Activated T-cell treated with anti-CD3 and anti-CD28 coated beads, Interleukin-2, amount 50 U/mL, for 1 hour (primary cell): ENCODE data around the gene BACH2.
"Not testable (repeated sequence)": the region's sequence is repeated elsewhere in the genome, so short reads cannot be mapped to it uniquely, and the experiment has no call there.

Experiments
- DNase-seq: peaks from one replicate; pipeline ENCODE4 v3.0.0-alpha.2; 2020

The BACH2 gene

DNA sequence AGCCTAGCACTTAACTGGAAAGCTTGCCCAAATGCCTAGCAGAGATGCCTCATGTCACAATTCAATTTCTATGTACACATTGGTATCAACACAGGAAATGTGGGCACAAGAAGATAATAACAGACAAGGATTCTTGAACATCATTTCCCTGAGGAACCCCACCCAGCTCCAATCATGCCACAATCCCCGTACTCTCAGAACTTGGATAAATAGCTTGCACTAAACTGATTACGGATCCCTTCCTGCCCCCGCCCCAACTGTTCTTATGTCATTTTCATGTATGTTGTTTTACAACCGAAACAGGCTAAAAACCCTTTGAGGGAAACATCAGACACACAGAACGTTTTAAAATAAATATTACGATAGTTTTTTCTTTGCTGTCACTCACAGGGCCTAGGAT is 87.1 kb downstream of the BACH2 start:
- DNase-seq, result no peak

DNA sequence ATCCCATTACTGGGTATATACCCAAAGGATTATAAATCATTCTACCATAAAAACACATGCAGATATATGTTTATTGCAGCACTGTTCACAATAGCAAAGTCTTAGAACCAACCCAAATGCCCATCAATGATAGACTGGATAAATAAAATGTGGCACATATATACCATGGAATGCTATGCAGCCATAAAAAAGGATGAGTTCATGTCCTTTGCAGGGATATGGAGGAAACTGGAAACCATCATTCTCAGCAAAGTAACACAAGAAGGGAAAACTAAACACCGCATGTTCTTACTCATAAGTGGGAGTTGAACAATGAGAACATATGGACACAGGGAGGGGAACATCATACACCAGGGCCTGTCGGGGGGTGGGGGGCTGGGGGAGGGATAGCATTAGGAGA is 88.0 kb downstream of the BACH2 start:
- not testable (repeated sequence) for DNase-seq

DNA sequence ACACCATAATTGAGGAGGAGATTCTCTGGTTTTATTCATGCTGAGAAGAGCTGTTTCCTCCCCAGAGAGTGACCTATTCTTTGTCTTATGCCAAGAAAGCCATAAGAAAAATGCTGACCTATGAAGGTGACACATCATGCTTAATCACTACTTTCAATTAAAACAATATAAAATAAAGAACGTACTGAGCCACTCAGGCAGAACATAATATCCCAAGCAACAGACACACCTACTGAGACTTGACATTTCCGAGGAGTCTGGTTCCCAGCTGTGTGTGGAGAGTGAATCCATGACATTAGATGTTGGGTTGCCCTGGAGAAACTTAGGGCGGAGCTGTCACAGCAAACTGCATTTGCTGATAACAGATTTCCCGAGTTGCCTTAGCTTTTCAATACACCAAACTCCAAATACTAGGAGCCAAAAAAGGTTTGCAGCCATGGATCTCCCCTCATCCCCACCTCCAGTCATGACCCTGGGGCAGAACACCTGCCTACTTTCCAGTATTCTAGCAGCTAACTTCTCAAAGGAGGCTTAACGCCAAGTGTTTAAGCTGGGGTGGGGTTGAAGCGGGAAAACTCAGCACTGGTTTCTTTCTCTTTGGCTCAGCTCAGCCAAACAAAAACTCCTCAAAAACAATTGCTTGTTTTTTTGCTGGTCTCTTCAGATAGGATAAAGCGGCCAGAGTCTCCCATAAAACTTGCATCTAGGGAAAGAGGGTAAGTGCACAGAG is 92.2 kb downstream of the BACH2 start:
- no peak for DNase-seq

DNA sequence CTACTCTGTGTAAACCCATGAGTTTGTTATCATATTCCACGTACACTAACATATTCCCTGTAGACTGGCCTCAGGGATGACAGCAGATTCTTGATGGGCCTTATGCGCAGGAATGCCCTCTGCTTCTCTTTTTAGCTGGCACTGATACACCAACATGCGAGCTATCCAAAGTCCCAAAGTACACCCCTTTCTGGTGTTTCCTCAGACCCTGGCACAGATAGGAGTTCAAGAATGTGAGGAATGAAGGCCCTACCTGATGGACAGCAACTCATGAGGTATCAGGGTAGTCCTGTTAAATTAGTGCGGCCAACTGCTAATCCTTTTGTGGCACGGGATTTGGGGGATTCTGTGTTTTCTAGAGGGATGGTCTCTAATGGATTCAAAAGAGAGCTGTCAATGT is 93.0 kb downstream of the BACH2 start:
- DNase-seq, result no peak

DNA sequence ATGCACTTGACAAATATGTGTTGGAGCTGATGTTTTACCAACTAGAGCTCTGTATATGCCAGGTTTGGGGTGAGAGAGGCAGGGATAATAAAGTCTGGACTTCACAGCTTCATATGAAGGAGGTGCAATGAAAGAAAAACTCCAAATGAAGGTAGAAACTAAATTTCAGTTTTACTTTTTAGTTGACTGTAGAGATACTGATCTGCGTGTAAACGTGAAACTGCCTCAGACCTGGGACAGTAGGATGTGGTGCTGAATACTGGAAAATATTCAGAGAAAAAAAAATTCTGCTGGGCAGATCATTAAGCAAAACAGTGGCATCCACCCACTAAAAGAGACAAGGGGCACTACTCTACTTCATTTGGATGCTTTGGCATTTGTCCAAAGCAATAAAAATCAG is 94.5 kb downstream of the BACH2 start:
- no peak for DNase-seq

DNA sequence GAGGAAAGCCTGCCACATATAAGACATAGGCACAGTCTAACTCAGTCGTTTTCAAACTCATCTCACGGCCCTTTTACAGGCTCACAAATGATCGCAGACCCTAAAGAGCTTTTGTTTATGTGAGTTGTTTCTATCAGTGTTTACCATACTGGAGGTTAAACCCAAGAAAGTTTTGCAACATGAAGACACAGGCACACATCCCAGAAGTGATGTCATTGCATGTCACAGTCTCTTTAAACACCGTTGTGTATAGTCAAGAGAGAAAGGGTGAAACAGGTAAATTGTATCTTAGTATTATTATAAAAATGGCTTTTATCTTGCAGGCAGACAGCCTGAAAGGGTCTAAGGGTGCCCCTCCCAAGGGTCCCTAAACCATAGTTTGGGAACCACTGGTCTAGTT is 96.7 kb downstream of the BACH2 start:
- DNase-seq, result no peak

DNA sequence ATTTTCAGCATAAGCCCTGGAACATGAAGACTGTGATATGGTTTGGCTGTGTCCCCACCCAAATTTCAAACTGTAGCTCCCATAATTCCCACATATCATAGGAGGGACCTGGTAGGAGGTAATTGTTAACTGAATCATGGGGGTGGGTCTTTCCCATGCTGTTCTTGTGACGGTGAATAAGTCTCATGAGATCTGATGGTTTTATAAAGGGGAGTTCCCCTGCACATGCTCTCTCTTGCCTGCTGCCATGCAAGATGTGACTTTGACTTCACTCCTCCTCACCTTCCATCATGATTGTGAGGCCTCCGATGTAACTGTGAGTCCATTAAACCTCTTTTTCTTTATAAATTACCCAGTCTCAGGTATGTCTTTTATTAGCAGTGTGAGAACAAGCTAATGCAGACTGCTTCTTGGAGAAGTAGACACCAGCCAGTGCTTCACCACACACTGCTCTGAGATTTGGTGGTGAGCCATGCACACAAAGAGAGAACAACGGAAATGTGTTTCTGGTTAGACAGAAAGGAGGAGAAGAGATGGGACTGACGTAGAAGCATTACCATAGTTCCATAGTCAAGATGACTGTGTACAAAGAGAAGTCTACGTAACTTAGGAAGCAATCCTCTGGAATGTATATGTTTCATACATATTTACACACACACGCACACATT is 97.8 kb downstream of the BACH2 start:
- no peak for DNase-seq

DNA sequence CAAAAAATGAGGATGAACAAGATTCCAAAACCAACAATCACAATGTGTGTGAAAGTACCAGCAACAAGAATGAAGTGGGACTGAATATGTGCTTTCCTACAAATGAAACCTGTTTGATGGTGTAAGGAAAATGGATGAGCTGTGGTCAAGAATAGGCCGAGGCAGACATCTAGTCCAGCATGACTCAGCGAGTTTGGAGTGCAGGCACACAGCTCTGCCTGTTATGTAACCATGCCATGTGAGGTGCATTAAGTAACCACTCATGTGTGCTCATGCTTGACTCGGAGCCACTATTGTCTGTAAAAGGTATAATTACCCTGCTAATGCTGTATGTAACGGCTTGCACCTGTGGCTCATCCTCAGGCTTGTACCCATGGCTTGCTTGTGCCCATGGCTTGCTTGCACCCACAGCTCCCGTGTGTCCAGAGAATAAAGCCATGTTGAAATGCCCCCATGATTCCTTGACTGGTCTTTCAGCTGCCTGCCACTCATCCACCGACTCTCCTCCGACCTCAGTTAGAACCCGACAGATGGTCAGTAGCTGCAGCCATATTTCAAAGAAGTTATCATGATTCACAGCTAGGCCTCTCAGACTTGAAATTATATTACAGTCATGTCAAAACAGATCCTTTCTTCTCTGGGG is 98.7 kb downstream of the BACH2 start:
- DNase-seq, result no peak

DNA sequence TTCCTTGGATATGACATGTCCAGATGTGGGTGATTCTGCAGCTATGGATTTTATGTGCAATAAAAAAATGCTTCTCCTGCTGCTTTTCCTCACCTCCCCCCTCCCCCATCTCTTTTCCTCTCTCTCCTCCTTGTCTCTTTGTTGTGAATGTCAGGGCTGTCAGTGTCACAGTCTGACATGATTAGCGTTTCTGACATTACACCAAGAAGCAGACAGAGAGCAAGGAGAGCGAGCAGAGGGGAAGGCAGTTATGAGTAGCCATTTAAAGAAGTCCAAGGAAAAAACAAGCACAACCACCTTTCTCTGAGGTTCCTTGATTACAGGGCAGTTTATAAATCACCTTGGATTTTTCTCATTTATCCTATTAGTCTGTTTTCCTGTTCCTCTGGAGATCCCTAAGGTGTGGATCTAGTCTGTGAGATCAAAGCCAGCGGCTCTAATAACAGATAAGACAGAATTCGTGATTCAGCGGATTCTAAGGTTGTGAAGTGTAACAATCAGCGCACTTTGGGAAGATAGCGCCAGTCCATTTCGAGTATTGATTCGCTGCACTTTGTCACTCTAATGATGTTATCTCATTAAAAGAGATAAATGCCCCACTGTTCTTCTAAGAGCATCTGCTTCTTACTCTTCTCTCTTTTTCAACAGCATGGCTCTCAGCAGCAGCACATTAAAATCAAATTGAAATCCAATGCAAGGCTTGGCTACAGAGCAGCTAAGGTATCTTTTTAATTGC is 101.4 kb downstream of the BACH2 start:
- no peak for DNase-seq

DNA sequence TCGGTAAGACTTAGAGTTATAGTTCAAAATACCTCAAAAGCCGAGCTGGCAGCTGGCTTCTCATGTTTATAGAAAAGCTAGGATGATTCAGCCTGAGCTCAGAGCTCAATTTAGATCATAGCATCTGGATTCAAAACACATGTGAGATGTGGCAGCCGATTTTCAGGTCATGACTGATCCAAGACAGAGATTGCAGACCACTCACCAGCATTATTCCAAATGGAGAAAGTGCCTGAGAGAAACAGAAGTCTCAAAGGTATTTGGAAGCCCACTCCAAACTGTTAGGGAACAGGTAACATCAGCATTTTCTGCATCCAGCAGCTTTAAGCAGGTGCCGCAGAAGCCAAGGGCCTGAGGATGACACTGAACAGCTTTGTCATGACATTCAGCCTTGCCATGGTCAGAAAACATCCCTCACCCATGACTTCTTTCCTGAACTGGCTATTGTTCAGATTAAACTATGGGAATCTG is 102.2 kb downstream of the BACH2 start:
- no peak for DNase-seq

DNA sequence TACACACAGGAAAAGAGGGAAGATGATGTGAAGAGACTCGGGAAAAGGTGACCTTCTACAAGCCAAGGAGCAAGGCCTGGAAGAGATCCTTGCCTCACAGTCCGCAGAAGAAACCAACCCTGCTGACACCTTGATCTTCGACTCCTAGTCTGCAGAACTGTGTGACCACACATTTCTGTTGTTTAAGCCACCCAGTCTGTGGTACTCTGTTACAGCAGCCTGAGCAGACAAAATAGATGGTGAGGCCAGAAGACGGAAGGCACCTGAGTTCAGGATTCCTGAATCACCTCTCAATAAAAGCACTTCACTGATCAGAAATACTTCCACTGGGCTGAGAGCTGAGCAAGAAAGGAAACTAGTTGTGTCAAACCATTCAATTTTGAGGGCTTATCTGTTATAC is 103.3 kb downstream of the BACH2 start:
- DNase-seq, result no peak

DNA sequence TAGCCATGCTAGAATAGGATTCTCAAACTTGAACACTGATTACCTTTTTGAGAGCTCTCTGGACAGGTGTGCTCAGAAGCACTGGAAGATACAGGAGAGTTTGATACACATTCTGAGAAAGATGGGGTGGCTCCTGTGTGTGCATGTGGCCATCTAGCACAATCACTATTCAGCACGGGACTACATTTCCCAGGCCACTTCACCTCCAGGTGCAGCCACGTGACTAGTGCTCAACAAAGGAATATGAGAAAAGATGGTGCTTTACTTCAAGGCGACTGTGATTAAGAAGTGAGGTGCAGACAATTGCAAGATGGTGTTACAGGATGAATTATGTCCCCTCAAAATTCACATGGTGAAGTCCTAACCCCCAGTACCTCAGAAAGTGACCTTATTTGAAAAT is 103.8 kb downstream of the BACH2 start:
- DNase-seq, result no peak

DNA sequence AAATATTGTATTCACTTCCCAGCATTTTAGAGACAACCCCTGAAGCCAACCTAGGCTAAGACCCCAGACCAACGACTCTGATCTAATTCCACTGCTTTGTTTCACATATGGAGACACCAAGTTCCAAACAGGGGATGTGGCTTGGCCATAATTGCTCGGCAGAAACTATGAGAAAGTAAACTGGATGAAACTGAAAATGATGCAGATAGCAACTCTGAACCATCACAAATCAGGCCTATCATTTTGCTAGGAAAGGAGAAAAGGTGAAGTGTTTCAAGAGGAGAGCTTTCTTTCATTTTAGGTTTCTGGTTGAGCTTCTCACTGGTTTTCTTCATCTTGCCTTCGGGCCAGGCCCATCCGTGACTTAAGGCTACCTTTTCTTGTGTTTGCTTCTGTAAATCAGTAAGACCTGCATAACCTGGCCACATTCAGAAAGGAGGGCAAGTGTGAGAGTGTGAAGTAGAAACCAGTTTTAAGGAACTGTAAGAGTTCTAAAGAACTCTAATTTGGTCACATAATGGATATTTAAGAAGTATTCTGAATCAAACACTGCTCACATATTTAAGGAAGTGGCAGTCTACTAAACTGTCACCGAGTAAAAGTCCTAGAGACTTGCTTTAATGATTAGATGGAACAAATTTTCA is 105.8 kb downstream of the BACH2 start:
- no peak for DNase-seq

DNA sequence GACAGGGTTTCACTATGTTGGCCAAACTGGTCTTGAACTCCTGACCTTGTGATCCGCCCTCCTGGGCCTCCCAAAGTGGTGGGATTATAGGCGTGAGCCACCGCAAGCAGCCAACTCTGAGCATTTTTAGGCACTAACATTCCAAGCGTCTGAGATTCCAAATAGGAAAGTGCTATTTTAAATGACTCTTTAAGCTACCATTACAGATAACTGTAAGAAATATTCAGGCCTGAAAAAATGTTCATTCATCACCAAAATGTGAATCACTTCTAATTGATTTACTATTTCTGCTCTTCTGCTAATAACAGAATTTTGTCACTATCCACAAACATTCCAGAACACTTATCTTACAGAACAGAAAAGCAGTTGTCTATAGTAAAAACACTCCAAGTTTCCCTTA is 106.5 kb downstream of the BACH2 start:
- no peak for DNase-seq

DNA sequence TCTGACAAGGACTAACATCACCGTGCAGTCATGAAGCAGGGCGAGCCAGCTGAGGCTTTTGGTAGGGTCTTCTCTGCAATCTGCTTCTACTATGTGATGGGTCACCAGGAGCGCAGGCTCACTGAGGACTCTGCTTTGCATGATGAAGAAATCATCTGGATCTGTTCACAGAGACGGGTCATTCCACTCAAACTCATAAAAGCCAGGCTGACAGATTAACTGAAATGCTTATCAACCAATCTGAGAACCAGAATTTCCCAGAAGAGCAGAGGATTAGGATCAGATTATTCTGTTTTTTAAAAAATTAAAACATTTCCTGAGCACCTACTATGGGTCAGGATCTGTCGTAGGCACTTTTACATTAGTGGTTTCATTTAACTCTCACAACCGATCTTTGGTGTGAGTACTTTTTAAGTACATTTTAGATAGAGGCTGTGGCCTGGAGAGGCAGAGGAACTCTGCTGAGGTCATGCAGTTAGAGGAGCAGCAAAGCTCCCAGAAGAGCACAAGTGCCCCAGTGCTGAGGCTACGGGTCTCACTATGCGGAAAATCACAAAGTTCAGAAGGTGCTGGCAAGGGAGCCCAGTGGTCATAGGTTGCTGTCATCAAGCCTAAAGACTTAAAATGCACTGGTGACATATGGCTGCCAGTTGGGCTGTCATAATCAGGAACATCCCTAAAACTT is 109.1 kb downstream of the BACH2 start:
- no peak for DNase-seq

DNA sequence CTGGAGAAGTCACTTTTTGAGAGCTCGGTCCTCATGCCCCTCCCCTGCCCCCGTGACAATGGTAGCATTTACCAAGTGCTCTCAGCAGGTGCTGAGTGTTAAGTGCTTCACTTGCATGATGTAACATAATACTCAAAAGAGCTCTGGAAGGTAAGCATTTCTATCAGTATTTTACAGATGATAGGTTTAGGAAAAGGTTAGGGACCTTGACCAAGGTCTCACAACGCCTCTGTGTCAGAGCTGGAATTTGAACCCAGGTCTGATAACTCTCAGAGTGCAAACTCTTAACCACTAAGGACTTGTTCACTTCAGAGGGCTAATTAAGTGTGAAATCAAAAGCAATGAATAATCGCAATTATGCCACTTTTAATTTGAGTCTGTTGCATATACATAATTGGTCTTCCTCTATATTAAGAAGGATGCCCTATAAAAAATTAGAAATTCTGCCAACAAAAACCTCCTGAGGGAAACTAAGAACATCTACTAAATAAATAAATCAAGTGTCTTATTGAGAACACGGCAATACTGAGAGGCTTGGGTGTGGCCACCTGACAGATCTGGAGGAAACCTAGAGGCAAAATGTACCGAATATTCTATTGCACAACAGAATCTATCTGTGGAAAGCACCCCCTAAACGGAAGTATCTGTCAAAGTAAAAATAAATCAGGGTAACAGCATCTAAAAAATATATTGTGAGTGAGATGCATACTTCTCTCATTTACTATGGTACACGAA is 109.8 kb downstream of the BACH2 start:
- no peak for DNase-seq

DNA sequence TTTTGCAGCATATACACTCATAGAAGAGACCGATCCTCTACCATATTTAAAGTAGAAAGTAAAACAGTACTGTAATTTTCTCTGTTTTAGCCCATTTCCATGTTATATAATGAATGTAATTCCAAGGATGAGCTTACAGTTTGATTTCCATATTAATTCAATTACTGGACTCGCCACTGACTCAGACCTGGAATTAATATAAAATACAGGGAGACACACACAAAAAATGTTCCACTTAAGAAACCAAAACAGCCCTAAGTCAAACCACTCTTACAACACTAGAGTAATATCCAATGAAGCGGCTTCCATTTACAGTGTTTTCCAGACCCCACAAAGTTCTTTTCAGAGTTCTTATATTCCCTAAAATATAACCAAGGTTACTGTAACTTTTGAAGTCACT is 110.6 kb downstream of the BACH2 start:
- no peak for DNase-seq

DNA sequence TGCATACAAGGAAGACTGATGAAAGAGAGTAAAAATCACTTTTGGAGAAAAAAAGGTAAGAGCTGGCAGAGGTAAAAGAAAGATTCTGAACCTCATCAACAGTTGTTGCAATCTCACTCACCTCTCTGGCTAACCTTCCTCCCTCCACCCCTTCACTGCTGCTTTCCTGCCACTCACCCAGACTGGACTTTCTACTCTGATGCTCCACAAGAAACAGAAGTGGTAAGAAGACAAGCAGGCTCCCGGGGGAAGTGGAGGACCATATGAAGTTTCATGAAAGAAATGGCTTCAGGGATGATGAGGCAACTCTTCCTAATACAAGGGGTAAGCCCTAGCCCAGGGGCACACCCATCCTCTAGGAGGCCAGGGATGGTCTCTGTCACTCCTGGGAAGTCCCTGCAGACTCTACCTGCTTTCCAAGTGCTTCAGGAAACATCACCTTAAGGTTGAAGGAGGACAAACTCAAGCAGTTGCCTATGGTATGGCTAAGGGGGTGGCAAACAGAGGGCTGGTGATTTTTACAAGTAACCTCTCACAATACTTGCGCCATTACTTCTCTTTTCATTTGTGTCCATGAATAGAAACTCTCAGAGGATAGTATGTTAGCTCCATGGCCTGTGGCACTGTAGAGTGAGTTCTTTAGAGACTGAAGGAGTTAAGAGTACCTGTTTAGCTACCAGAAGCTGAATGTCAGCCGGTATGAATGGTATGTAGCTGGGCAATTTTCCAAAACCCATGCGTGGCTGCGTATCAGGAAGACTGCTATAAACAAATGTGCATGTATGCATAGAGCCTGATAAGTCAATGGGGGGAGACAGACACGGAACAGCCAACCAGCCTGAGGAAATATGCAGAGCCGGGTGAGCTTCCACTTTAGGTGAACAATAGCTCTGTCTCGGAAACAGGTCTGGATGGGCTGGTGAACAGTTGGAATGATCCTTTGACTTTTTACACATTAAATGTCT is 112.0 kb downstream of the BACH2 start:
- DNase-seq, result no peak

DNA sequence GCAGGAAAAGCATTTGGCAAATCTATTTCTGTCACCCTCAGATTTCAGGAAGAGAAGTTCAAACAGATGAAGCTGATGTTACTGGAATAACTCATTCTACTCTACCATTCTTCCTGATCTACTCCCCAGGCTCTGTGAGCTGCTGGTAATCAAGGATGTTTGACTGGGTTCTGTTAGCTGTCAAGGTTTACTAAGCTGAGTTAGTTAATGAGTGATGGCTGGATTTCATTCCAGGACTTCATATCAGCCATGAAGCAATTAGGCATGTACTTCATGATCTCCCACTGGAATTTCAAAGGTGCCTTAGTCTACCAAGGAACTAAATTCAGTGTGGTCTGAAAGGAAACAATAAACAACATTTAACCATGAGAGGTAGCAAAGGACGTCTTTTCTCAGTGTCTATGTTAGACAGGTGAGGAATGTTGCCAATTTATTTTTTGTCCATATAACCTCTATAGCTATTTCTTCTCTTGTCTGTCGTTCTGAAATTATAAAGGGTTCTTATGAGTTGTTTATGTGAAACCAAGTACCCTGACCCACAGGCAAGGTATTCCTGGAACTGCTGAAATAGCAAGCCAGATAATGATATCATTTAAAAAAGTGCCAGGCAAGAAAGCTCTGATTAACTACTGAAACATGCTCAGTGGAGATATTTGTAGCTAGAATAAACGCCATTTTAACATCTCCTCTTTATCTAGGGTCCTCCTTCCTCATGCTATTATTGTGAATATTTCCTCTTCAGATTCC is 112.9 kb downstream of the BACH2 start:
- no peak for DNase-seq

DNA sequence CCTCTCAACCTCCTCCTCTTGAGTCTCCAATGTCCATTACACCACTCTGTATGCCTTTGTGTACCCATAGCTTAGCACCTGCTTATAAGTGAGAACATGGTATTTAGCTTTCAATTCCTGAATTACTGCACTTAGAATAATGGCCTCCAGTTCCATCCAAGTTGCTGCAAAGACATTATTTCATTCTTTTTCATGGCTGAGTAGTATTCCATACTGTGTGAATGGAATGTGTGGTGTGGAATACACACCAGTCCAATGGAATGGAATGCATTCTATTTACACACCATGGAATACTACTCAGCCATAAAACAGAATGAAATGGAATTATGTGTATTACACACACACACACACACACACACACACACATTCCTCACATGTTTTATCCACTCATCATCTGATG is 116.1 kb downstream of the BACH2 start:
- DNase-seq, result no peak
